Coronary artery (tissue), 2 donors: ENCODE results near the gene KCTD16.

Source experiments
- DNase-seq: peaks from one replicate; pipeline ENCODE4 v3.0.0-alpha.2; 2017; ENCODE audit warnings: low spot score
- H3K27ac ChIP-seq, 2 donors: fragments of 200-600 bp; sonication (generic); one replicate each; pipeline ENCODE4 v1.5.1; 2016 to 2019
- H3K4me3 ChIP-seq: fragments of 200-600 bp; sonication (generic); 2 replicates; pipeline ENCODE4 v1.5.1; 2016; ENCODE audit warnings: mild to moderate bottlenecking, moderate library complexity
- TF ChIP-seq, protein P1 (sequence below): fragments of 200-600 bp; sonication (generic); IDR thresholded peaks from one replicate; pipeline ENCODE4 v1.5.1; 2019; ENCODE audit warnings: antibody characterized with exemption

Gene KCTD16

DNA sequence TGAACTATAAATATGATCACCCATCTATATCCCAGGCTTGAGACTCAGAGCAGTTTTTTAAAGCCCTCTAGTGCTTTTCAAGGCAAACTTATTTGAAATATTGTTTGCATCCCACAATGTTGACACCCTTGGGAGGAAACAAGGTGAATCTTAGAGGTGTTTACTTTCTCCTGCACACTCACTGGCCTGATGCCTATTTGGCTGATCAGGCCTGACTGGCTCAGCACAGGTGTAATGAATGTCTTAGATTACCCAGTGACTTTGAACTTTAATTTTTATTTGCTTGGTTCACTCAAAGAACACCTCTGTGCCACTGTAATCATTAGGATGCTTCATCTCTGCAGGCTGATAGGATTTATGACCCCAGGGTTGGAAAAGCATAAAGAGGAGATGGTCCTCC is 158.3 kb downstream of the KCTD16 start:
- DNase-seq: no peak
- TF ChIP-seq, protein P1, sequence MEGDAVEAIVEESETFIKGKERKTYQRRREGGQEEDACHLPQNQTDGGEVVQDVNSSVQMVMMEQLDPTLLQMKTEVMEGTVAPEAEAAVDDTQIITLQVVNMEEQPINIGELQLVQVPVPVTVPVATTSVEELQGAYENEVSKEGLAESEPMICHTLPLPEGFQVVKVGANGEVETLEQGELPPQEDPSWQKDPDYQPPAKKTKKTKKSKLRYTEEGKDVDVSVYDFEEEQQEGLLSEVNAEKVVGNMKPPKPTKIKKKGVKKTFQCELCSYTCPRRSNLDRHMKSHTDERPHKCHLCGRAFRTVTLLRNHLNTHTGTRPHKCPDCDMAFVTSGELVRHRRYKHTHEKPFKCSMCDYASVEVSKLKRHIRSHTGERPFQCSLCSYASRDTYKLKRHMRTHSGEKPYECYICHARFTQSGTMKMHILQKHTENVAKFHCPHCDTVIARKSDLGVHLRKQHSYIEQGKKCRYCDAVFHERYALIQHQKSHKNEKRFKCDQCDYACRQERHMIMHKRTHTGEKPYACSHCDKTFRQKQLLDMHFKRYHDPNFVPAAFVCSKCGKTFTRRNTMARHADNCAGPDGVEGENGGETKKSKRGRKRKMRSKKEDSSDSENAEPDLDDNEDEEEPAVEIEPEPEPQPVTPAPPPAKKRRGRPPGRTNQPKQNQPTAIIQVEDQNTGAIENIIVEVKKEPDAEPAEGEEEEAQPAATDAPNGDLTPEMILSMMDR: no peak
- H3K27ac ChIP-seq: no peak overlapping the region
- H3K4me3 ChIP-seq: no peak overlapping the region

DNA sequence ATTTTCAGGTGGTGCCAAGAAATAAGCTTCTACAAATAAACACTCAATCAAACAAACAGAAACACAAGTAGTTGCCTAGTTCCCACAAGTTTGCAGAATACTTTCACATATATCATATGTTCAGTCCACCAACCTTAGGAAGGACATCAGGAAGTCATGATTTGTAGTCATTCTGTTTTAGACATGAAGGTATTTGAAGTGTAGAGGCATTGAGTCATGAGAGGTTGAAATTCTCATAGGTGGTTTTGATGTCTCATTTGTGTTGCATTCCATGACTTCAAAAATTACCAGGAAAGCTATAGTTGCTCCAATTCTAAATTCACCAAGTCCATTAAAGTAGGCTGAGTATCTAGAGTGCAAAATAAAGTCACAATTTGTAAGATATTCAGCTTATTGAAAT is 159.0 kb downstream of the KCTD16 start:
- no peak for DNase-seq

DNA sequence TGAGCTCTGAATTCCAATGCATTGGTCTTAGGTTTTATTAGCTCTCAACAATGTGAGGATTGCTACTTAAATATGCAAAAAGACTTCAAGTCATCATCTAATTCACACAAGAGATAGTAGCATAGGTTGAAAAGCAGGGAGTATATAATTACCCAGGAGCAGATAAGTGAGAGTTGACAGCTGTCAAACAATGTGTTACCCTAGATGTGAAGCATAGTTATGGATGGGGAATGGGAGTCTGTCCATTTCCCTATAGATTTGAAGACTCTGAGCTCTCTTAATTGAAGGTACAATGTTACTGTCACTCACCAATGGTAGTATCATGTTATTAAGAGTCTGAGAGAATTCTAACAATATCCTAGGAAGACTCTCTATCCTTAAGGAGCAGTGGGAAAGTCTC is 160.7 kb downstream of the KCTD16 start:
- no peak for DNase-seq
- no peak overlapping the region for H3K27ac ChIP-seq
- no peak overlapping the region for H3K4me3 ChIP-seq
- TF ChIP-seq, protein P1: no peak

More for the DNA sequence above, 159.0 kb downstream of the KCTD16 start:
- no peak overlapping the region for H3K27ac ChIP-seq
- TF ChIP-seq, protein P1: no peak
- no peak overlapping the region for H3K4me3 ChIP-seq

DNA sequence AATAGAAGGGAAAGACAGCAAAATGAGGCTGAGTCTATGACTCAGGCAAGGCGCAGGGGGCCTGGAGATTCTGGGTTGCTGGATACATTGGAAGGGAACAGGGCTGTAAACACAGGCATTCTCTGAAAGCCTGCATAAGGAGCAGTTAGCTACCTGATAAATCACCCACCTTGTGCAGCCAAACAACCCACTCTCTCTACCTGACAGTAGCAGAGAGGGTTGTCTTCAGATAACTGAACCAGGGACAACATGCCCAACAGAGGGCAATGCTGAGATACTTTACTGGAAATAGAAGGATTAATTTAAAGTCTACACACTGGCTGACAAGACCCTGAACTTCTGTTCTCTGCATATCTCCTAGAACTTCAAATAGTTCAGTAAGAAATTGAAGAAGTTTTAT is 161.6 kb downstream of the KCTD16 start:
- TF ChIP-seq, protein P1: no peak
- Histone ChIP-seq H3K27ac (no peak overlapping the region), H3K4me3 (no peak overlapping the region)
- no peak for DNase-seq

DNA sequence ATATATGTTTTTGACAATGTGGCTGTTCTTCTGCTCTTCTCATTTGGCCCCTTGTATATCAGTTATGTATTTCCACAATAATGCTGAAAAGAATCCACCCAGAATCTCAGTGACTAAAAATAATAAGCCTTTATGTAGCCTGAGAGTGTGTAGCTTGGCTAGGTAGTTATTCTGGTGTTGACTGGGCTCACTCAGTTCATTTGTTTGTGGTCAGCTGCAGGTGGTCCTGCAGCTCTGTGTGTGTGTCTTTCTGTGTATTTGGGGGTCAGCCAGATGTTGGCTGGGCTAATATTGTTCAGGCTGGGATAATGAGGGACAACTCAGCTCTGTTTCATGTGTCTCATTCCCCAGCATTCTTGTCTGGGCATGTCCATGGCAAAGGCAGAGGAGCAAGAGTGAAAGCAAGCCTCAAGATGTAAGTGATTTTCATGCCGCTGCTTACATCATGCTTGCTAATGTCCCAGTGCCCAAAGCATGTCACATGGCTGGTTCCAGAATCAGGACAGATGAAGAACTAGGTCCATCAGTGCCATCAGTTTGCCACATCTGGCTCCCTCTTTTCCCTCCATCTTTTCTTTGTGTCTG is 162.8 kb downstream of the KCTD16 start:
- H3K27ac ChIP-seq: no peak overlapping the region
- TF ChIP-seq, protein P1: no peak
- DNase-seq: no peak
- H3K4me3 ChIP-seq: no peak overlapping the region

DNA sequence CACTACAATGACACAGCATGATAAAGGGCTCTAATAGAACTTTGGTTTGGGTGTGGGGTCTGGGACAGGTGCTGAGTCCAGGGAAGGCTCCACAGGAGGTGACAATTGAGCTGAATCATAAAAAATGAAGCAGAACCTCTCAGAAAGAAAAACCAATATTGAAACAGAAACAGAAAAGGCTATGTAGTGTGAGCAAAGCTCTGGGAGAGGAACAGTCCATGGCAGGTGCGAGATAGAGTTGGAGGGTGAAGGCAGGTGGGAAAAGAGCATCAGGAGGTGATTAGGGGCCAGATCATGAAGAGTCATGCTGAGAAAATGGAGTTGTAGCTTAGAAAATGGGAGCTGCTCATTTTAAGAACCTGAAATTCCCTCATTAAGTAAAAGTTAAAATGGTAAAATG is 164.9 kb downstream of the KCTD16 start:
- TF ChIP-seq, protein P1: no peak
- H3K4me3 ChIP-seq: no peak overlapping the region
- no peak for DNase-seq

DNA sequence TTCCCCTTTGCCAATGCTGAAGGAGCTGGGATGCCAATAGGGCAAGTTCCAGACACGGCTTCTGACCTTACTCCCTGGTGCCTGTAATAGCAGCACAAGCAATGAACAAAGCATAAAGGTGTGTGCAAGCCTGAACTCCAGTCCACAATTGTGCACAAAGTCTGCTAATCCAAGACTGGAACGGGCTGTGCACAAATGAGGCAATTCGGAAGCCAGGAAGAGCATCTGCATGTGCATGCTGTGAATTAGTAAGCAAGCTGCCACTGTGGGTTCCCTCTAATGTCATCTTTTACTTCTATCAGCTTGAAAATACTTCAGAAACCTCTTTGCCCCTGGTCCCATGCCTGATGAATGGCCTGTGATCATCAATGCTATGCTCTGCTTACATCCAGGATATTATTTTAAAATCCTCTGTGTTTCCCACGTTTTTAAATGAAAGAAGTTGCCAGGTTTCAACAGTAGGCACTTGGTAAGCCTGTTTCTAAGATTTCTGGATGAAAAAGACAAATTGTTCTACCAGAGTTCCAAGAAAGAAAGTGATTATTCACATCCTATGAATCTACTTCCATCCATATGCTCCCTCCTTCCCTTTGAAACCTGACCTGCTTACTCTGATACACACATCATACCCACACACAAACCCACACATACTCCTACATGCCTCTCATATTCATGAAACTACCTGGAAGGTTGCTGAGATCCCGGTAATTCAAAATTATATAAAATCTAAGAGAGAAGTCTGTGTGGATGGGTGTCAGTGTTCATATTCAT is 165.7 kb downstream of the KCTD16 start:
- TF ChIP-seq, protein P1: no peak
- Histone ChIP-seq H3K4me3 (no peak overlapping the region), H3K27ac (no peak overlapping the region)
- no peak for DNase-seq

More for the DNA sequence above, 164.9 kb downstream of the KCTD16 start:
- no peak overlapping the region for H3K27ac ChIP-seq
